ENCODE data around the gene TRAPPC3L. TPM values are rescaled to one million over a fixed set of nuclear protein-coding genes. Genes with fewer than 3 reads are reported as not detected.

Gene TRAPPC3L
- total and polyA plus RNA-seq, 9 of the 15 experiments (the other 6 are each of a cell fraction or from before 2014, with no cell fraction given) = not detected

GRCh38 chr6:116528780-116529179 lies 16.7 kb downstream of the TRAPPC3L start:
- BruUV-seq (replicated peaks) = no TSS peak
- intact Hi-C loops (cut with micrococcal nuclease) = no loop called here
- in situ Hi-C loops (cut with MboI) = no loop called here
- ATAC-seq = no peak
- H3K4me1 ChIP-seq (replicated peaks in 1 of 2; ENCODE audit: control insufficient read depth in 2 of 2, insufficient read depth in 2 of 2, low read length in 2 of 2) = peaks cover 0 to 2% of the 10 kb centered on the region in 2 experiments; a peak in 1 of 5 replicates
- no peak overlapping the region for H3K9ac ChIP-seq (ENCODE audit: insufficient read depth in 1 of 2, low read depth in 2 of 2, low read length in 2 of 2)
- no peaks in the 10 kb centered on the region for H3K36me3 ChIP-seq (ENCODE audit: control insufficient read depth, insufficient read depth, low read length)
- H3K4me3 ChIP-seq = no peak overlapping the region
- H3K79me2 ChIP-seq (ENCODE audit: control insufficient read depth, insufficient read depth, low read length) = no peaks in the 10 kb centered on the region
- no peak for DNase-seq (ENCODE audit: extremely low read depth in 1 of 4, low spot score in 3 of 4)
- no peaks in the 10 kb centered on the region for H3K9me3 ChIP-seq (replicated peaks; ENCODE audit: control insufficient read depth, insufficient read depth, low read depth, low read length)
- H2AFZ ChIP-seq (ENCODE audit: low read depth, low read length) = no peak overlapping the region
- POLR2A ChIA-PET = no interaction called here
- peaks cover 0 to 4% of the 10 kb centered on the region in 2 experiments; a peak in 2 of 5 replicates for H3K27me3 ChIP-seq (ENCODE audit: control insufficient read depth in 2 of 2, insufficient read depth in 2 of 2, low read length in 2 of 2)
- no peak overlapping the region for H3K27ac ChIP-seq (ENCODE audit: extremely low read depth, low read depth, low read length)
- H4K20me1 ChIP-seq (replicated peaks; ENCODE audit: control insufficient read depth, insufficient read depth, low read length) = no peaks in the 10 kb centered on the region
- TF ChIP-seq THRA (IDR thresholded peaks at IDR 0.05) (no peak), THAP12 (CRISPR knock-in tag; IDR thresholded peaks at IDR 0.05) (no peak), SMARCA4 (IDR thresholded peaks at IDR 0.05) (no peak), NFE2L1 (tag; IDR thresholded peaks at IDR 0.05; ENCODE audit: borderline replicate concordance, low read depth) (no peak), RFX5 (IDR thresholded peaks at IDR 0.05; ENCODE audit: low read depth, low read length) (no peak), TBP (optimal IDR thresholded peaks at IDR 0.05; ENCODE audit: low read depth, low read length) (no peak), CBFB (CRISPR knock-in tag; IDR thresholded peaks at IDR 0.05) (no peak), LEF1 (IDR thresholded peaks at IDR 0.05) (no peak), TCF7 (IDR thresholded peaks at IDR 0.05; ENCODE audit: borderline replicate concordance) (no peak), NFXL1 (CRISPR knock-in tag; IDR thresholded peaks at IDR 0.05) (no peak), ZNF778 (CRISPR knock-in tag; IDR thresholded peaks at IDR 0.05) (no peak), HEY1 (CRISPR knock-in tag; IDR thresholded peaks at IDR 0.05; ENCODE audit: borderline replicate concordance) (no peak)
- no peak overlapping the region for H3K4me2 ChIP-seq (ENCODE audit: insufficient read depth, low read length)
- no peak for FAIRE-seq
- CTCF ChIA-PET (ENCODE audit: low intra/inter-chr PET ratio) = interaction anchor here (0.5 to 1.6 kb wide), 2 partner anchors 158 to 242 kb away, joined by 3 to 4 read pairs; no protein-coding TSS in a partner anchor
- WGBS (ENCODE audit: insufficient coverage, low coverage, missing lambda C conversion rate) = 3% methylated on average over 3 of the region's 3 CpGs
- no peaks in the 10 kb centered on the region for H3K9me1 ChIP-seq (ENCODE audit: control insufficient read depth, insufficient read depth, low read length)
